HK-2 (cell line): ENCODE measurements around the gene SEMA5B.

Experiments used
- DNase-seq: peaks from one replicate; pipeline ENCODE4 v3.0.0-alpha.2; 2018; ENCODE audit not compliant: unreplicated experiment

The SEMA5B gene, protein sequence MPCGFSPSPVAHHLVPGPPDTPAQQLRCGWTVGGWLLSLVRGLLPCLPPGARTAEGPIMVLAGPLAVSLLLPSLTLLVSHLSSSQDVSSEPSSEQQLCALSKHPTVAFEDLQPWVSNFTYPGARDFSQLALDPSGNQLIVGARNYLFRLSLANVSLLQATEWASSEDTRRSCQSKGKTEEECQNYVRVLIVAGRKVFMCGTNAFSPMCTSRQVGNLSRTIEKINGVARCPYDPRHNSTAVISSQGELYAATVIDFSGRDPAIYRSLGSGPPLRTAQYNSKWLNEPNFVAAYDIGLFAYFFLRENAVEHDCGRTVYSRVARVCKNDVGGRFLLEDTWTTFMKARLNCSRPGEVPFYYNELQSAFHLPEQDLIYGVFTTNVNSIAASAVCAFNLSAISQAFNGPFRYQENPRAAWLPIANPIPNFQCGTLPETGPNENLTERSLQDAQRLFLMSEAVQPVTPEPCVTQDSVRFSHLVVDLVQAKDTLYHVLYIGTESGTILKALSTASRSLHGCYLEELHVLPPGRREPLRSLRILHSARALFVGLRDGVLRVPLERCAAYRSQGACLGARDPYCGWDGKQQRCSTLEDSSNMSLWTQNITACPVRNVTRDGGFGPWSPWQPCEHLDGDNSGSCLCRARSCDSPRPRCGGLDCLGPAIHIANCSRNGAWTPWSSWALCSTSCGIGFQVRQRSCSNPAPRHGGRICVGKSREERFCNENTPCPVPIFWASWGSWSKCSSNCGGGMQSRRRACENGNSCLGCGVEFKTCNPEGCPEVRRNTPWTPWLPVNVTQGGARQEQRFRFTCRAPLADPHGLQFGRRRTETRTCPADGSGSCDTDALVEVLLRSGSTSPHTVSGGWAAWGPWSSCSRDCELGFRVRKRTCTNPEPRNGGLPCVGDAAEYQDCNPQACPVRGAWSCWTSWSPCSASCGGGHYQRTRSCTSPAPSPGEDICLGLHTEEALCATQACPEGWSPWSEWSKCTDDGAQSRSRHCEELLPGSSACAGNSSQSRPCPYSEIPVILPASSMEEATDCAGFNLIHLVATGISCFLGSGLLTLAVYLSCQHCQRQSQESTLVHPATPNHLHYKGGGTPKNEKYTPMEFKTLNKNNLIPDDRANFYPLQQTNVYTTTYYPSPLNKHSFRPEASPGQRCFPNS

DNA sequence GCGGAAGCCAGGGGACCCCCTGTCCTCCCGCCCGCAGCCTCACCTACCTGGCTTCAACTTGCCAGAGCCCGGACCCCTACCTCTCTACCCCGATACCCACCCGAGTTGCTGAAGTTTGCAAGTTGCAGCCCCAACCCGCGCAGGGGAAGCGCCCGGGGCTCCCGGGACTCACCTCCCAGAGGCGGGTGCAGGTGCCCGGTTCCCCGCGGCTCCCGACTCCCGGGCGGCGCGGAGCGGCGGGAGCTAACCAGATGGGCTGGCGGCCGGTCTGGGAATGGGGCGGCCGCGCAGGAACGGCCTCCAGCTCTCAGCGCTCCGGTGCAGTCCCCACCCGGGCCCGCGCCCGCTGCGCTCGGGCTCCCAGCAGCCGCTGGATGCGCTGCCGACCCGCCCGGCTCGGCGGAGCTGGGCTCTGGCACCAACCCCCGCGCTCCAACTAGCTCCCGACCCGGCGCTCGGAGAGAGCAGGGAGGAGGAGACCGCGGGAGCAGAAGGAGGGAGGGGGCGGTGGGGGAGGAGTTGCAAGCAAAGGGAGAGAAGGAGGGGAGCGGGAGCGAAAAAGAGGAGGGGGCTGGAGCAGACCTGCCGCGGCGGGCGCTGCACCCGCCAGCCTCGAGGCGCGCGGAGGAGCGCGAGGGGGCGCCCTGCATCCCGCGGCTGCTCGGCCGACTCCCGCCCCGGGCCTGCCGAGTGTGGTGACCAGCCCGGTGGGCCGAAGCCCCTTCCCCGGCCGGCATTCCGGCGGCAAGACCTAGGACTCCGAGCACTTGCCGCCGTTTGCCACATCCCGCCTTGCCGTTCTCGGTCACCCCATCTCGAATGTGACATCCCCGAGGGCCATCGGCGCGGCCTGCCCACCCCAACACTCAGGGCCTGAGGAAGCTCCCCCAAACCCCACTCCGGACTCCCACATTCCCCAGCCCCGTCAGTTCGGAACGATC is at the start of gene SEMA5B:
TSS of gene SEMA5B (minus strand) at position 472 of the 941 bp plus-strand sequence. CDS start 66,500 bp downstream, outside the sequence.
- peak; percentile 52 for DNase-seq

DNA sequence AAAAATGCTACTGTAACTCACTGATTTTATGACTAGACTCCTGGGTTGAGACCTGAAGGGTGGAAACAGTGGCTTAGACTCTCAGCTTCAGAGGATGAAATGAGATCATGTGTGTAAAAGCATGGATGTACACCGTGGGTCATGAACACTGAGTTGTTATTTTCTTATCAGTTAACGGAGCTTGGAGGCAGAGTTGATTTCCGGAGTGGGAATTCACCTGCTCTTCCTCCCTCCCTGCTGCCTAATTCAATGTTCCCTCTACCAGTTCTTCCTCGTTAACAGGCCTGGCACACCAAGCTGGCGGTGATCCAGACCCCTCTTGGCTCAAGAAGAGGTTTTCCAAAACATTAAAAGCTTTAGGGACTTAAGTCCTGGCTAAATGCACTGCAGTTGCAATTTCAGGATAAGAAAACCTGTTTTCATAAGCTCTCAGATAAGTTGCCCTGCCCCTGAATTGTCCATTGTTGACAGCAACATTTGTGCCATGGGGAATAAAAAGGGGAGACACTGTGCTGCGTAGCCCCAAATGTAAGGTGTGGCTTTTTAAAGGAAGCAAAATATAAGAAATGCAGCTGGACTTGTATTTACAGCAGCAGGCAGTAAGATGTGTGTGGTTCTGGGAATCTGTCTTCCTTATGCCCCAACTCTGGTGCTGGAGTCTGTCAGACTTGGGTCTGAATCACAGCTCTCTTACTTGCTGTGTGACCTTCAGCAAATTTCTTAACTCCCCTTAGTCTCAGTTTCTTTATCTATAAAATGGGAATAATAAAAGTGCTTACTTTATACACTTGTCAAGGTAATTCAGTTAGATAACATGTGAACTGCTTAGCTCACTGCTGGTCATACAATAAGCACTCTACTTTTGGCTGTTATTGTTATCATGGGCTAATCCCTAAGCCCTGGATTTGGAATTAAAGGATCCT is 49.2 kb upstream of the SEMA5B start:
- no peak for DNase-seq

DNA sequence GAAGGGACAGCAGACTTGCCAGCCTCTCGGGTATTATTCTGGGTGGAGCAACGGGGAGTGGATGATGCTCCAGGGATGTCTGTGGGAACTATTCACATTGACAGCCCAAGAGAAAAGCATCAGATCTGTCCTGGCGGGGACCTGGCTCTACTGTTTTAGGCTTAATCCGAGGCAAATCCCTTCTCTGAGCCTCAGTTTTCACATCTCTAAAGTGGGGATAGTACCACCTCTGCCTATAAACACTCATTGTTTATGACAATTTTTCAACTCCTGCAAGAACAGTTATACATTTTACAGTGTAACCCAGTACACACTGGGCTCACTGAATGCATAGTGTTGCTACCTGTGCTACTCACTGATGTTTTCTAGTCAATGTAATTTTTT is 48.5 kb upstream of the SEMA5B start:
- no peak for DNase-seq

DNA sequence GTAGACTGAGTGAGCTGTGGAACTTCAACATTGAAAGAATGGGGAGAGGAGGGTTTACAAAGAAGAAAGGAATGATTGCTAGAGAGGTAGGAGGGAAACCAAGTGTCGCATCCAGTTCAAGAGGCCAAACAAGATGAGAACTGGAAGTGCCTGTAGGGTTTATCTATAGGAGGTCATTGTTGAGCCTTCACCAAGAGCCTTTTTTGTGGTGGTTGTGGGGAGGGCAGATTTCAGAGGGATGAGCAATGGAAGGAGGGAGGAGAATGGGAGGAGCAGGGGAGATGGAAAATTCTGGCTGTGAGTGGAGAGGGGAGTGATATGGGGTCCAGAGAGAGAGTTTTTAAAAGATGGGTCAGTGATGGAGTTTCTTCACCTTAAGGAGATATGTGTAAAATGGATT is 47.8 kb upstream of the SEMA5B start:
- DNase-seq: no peak

DNA sequence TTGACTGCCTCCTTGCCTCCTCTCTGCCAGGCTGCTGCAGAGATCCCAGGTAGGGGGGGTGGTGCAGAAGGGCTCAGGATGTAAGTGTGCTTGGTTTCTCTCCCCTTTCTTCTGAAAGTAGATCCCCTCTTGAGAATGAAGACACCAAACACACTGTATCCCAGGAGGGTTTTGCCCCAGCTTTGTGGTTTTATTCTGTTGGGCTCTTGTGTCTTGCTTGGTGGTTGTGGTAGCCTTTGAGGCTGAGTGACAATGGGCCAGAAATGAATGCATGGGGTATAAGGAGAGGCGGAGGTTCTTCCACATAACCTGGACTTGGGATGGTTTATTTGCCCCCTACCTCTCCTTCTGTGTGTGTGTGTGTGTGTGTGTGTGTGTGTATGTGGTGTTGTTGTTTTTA is 45.0 kb upstream of the SEMA5B start:
- no peak for DNase-seq

DNA sequence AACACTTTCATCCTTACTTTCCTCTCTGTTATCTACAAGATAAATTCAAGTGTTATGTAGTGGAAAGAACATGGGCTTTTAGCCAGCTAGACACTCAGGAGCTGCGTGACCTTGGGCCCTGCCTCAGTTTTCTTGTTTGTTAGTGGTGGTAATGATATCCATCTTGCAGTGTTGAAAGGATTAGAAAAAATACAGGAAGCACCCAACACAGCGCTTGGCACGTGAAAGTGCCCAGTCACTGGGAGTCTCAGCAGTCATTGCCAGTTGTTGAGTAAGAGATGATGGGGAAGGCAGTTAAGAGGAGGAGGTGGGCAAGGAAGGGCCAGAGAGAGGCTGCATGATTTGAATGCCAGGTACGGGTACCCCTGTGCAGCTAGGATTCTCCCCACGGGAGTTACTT is 44.6 kb upstream of the SEMA5B start:
- DNase-seq: no peak

DNA sequence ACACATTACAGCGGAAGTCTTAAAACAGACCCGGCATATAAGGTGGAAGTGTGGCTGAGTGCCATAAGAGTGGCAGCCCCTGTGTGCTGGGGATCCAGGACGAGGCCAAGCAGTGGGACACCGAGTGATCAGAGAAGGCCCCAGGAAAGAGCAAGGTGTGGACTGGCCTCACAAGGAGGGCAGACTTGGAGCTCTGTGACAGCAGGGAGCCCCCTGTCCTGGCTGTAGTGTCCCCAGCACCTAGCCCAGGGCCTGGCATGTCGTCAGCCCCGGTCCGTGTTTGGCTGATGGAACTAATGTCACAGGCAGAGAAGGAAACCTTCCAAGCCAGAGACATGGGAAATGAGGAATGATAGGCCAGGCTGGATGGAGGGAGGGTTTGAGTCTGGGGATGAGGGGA is 44.0 kb upstream of the SEMA5B start:
- no peak for DNase-seq

DNA sequence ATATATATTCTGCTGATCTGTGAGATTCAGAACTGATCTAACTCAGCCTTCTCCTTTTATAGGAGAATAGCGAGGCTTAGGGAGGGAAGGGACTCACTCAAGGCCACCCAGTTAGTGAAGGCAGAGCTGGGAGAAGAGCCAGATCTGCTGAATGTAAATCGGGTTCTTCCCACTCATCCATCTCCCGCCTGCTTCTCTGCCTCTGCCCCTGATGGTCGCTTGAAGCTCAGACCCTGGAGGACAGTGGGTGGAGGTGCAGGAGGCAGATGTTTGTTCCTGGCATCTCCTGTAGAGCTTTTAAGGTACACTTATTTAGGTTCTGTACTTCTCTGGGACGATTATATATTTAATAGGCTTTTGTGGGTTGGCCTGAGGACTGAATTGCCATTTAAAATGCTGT is 43.6 kb upstream of the SEMA5B start:
- DNase-seq: no peak

DNA sequence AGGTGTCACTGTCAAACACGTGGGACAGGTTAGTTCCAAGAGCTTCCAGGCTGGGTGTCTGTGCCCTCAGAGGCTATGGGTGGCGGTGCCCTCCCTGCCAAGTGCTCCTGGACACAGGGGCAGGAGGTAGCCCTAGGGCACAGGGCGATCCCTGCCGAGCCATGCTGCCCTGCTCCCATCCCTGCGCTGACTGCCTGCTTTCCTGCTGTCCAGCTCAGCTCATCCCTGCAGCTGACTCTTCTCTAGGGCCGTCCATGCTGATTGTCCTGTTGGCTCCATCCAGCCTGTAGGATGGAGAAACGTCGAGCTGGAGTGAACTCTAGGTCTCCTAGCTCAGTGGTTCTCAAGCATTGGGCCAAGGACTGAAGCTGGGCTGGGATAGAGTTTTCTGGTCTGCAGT is 42.9 kb upstream of the SEMA5B start:
- no peak for DNase-seq

DNA sequence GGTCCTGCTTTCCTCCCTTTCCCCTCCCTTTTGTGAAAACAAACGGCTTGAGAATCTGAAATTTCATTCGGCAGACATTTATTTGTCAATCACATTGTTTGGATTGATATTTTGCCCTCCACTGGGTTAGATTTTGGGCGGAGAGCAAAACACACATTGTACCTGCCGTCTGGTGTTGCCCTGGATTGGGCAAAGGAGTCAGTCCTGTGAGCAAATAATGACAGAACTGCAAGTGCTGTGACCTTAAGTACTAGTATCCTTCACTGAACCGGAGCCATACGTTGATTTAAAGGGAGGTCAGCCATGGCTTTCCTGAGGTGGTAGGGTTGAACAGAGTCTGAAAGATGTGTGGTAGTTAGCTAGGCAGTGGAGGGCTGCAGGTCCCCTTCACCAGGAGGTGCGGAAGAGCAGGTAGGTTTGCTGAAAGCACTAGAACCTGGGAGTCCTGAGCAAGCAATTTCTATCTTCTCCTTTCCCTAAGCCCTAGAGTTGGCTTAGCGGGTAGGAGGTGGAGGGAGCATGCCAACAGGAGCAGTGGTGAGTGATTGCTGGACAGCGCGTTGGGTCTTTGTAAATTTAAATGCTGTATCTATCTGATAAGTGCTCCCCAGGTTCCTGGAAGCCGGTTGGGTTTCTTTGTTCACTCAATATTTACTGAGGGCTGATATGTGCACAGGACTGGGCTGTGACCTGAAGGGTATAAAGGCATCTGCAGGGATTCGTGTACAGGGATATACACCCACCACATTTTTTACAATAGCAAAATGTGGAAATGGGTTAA is 41.2 kb upstream of the SEMA5B start:
- DNase-seq: no peak

DNA sequence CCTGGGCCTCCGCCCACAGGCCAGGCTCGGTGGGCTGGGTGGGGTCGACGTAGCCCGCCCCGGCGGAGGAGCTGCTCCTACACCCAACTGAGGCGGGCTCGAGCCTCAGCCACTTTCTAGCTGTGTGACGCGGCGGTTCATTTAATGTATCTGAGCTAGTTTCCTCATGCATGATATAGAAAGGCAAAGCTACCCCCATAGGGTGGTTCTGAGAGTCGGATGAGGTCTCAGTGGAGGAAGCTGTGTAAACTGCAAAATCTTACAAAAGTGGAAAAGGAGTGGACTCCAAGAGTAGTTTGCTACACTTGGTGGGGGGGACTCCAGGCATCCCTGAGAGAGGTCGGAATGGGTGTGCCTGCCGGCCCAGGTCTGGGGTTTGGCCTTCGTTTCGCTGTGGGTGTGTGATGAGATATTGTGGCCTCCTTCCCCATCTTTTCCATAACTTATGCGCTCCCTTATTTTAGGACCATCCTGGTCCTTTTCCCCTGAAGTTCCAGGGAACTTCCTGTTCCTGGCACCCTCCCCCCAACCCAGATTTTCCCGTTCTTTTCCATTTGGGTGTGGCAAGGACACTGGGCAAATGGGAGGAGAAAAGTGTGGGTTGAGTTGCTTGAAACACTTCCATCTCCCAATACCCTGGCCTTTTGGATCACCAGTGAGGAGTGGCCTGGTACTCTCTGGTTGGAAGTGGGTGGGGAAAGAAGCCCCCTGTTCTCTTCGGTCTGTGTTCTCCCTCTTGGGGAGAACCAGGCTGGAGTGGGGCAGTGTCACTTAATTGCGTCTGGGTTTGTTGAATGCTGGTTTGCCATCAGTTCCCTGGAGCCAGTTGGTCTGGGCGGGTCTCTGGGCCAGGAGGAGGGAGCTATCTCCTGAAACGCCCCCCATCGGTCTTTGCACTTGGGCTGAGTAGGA is 40.4 kb upstream of the SEMA5B start:
- no peak for DNase-seq

DNA sequence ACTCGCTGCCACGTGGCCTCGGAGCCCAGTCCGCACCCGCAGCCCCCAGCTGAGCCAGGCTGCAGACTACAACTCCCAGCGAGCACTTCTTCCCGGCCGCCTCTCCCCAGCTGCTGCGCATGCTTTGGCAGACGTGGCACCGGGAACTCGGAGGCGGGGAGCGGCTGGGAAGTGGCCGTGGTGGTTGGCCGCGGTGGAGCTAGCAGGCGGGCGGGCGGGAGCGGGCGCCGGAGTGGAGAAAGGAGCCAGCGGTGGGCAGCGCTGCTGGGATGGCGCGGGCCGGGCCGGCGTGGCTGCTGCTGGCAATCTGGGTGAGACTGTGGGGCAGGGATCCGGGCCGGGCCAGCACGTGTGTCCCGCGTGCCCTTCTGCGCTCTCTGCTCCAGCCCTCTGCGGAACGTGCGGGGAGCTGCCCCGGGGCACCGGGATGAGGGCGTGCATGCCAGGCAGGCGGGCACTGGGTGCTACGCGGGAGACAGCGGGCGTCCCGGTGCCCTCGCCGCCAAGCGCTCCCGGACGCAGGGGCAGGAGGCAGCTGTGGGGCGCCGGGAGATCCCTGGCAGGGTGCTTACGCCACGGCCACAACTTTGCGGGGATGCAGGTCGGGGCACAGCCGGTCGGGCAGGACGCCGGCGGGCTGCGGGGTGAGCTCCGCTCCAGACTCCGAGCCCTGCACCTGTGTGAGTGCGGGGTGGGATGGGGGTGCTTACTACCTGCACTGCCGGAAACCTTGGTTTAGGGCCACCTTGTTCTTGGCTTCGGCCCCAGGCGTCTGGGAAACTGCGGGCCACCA is 39.5 kb upstream of the SEMA5B start, which contains the start of gene PDIA5:
TSS of gene PDIA5 (plus strand) at position 130 of the 793 bp plus-strand sequence. CDS start at position 270, 140 bp downstream.
- peak; percentile 95 for DNase-seq

DNA sequence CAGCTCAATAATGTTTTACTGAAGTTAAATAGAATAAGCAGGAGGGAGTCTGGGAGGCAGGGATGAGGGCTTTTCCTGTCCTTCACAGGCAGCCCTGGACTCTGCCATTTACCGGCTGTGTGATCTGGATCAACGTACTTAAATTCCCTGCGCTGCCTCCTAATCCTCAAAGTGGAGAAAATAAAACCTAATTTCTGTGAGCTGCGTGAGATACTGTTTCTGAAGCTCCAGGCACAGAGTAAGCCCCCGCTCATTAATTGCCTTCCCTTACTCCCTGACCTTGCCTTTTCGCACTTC is 39.0 kb upstream of the SEMA5B start:
- DNase-seq: no peak

DNA sequence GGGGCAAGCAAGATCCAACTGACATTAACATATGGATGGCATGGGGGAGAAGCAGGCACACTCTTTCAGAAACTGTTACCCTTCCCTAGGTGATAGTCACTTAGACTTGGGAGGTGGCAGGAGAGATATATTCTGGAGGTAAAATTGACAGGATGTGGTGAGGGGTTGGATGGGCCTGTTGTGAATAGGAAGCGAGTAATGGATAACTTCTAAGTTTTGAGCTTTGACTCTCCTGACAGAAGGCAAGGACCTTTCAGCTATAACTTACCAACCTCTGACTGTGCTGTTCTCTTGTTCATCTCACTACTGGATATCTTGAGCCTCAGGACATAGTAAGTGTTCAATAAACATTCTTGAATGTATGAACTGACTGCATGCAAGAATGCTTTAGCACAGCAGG is 37.4 kb upstream of the SEMA5B start:
- no peak for DNase-seq

DNA sequence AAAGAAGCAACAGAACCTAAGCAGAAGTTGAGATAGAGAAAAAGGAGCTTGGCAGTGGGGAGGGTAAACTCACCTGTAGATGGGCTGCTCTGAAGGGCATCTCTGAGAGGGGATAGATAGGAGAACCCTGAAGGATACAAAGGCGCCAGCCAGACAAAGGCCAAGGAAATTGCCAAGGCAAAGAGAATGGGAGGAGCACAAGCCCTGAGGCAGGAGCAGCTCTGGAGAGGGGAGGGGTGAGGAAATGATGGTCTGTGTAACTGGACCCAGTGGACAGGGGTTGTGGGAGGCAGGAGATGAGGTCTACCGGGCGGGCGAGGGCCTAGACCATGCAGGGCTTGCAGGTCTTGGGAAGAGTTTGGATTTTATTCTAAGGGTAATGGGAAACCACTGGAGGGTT is 36.9 kb upstream of the SEMA5B start:
- DNase-seq: no peak

DNA sequence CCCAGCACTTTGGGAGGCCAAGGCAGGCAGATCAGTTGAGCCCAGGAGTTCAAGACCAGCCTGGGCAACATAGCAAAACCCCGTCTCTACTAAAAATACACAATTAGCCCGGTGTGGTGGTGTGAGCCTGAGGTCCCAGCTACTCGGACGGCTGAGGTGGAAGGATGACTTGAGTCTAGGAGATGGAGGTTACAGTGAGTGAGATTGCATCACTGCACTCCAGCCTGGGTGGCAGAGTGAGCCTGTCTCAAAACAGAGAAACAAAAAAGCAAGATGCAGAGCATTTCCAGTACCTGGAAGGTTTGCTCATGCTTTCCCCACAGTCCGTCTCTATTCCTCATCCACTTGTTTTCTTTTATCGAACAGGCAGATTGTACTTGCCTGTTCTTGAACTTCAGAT is 35.5 kb upstream of the SEMA5B start:
- DNase-seq: no peak

DNA sequence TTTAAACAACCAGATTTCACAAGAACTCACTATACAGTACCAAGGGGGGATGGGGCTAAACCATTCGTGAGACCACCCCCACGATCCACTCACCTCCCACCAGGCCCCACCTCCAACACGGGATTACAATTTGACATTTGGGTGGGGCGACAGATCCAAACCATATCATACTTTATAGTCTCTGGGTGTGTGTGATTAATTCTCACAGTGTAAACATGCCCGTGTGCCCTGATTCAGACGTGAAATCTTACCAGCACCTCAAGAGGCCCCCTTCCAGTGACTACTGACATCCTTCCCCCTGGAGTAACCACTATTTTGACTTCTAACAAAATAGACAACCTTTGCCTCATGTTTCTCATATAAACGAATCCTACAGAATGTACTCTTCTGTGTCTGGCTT is 34.3 kb upstream of the SEMA5B start:
- no peak for DNase-seq

DNA sequence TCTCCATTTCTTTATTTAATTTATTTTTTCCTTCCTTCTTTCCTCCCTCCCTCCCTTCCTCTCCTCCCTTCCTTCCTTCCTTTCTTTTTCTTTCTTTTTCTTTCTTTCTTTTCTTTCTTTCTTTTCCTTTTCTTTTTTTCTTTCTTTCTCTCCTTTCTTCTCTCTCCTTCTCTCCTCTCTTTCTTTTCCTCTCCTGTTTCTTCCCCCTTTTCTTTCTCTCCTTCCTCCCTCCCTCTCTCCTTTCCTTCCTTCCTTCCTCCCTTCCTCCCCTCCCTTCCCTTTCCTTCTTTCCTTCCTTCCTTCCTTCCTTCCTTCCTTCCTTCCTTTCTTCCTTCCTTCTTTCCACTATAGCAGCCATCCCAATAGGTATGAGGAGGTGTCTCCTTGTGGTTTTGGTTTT is 32.5 kb upstream of the SEMA5B start:
- DNase-seq: no peak
